ENCODE results near the gene IDS. TPM values are rescaled to one million over a fixed set of nuclear protein-coding genes. Genes with fewer than 3 reads are reported as not detected.
"Not testable (repeated sequence)": the region's sequence is repeated elsewhere in the genome, so short reads cannot be mapped to it uniquely, and the experiment has no call there.

The IDS gene
- total and polyA plus RNA-seq, 2 donors = 10.3 to 33.5 TPM

GRCh38 chrX:149545545-149546543 is 40.7 kb upstream of the IDS start:
- 98% methylated on average over 20 of the region's 29 CpGs for WGBS
- not testable (repeated sequence) for H3K27ac ChIP-seq (ENCODE audit: low read depth in 1 of 2, low read length in 1 of 2); H3K4me1 ChIP-seq (ENCODE audit: control insufficient read depth in 2 of 2, insufficient read depth in 2 of 2, low read length in 2 of 2); H3K36me3 ChIP-seq (ENCODE audit: control insufficient read depth in 2 of 2, insufficient read depth in 2 of 2, low read length in 1 of 2); H3K27me3 ChIP-seq (ENCODE audit: control insufficient read depth in 2 of 2, insufficient read depth in 1 of 2, low read length in 1 of 2); DNase-seq (ENCODE audit: low read depth in 6 of 9, low spot score in 9 of 9); H3K9me3 ChIP-seq (ENCODE audit: control insufficient read depth in 2 of 2, insufficient read depth in 1 of 2, low read length in 1 of 2); H3K4me3 ChIP-seq (ENCODE audit: low read length in 2 of 2)

- DNase-seq (ENCODE audit: low read depth in 6 of 9, low spot score in 9 of 9) = no peak
- WGBS = 10% methylated on average over 13 of the region's 13 CpGs
- peak overlapping the region; percentile 89 to 99 for H3K27ac ChIP-seq (ENCODE audit: low read depth in 1 of 2, low read length in 1 of 2)
- no peaks in the 10 kb centered on the region for H3K9me3 ChIP-seq (ENCODE audit: control insufficient read depth in 2 of 2, insufficient read depth in 1 of 2, low read length in 1 of 2)
- no peaks in the 10 kb centered on the region for H3K27me3 ChIP-seq (ENCODE audit: control insufficient read depth in 2 of 2, insufficient read depth in 1 of 2, low read length in 1 of 2)
- H3K4me3 ChIP-seq (ENCODE audit: low read length in 2 of 2) = peak overlapping the region; percentile 65 to 66
- H3K4me1 ChIP-seq (ENCODE audit: control insufficient read depth in 2 of 2, insufficient read depth in 2 of 2, low read length in 2 of 2) = peaks cover 0 to 11% of the 10 kb centered on the region in 2 donors
- H3K36me3 ChIP-seq (ENCODE audit: control insufficient read depth in 2 of 2, insufficient read depth in 2 of 2, low read length in 1 of 2) = peaks cover 0 to 3% of the 10 kb centered on the region in 2 donors
Observed at GRCh38 chrX:149541521-149542047, 36.5 kb upstream of the IDS start.

- Histone ChIP-seq H3K36me3 (ENCODE audit: control insufficient read depth in 2 of 2, insufficient read depth in 2 of 2, low read length in 1 of 2) (peaks cover 2 to 7% of the 10 kb centered on the region in 2 donors), H3K27ac (ENCODE audit: low read depth in 1 of 2, low read length in 1 of 2) (peak within 1 kb of the TSS; percentile 97 to 99), H3K4me1 (ENCODE audit: control insufficient read depth in 2 of 2, insufficient read depth in 2 of 2, low read length in 2 of 2) (peaks cover 0 to 11% of the 10 kb centered on the region in 2 donors), H3K4me3 (ENCODE audit: low read length in 2 of 2) (peak within 1 kb of the TSS; percentile 65 to 66), H3K9me3 (ENCODE audit: control insufficient read depth in 2 of 2, insufficient read depth in 1 of 2, low read length in 1 of 2) (no peaks in the 10 kb centered on the region), H3K27me3 (ENCODE audit: control insufficient read depth in 2 of 2, insufficient read depth in 1 of 2, low read length in 1 of 2) (no peaks in the 10 kb centered on the region)
- under 1% methylated on average over 70 of the region's 71 CpGs for WGBS
- DNase-seq (ENCODE audit: low read depth in 6 of 9, low spot score in 9 of 9) = peak; percentile 72 to 95 (median 84)
Observed at GRCh38 chrX:149540621-149541520, 35.8 kb upstream of the IDS start, which contains the start of gene EOLA1. Gene EOLA1 (plus strand): TSS chrX:149541012. CDS start chrX:149545631, 4,619 bp downstream.

- 2% methylated on average over 24 of the region's 24 CpGs for WGBS
- peak; percentile 49 to 91 (median 83) for DNase-seq (ENCODE audit: low read depth in 6 of 9, low spot score in 9 of 9)
Observed at GRCh38 chrX:149540131-149540620, 35.1 kb upstream of the IDS start.

GRCh38 chrX:149539283-149540130 is 34.4 kb upstream of the IDS start:
- WGBS = 2% methylated on average over 33 of the region's 34 CpGs
- Histone ChIP-seq H3K4me1 (ENCODE audit: control insufficient read depth in 2 of 2, insufficient read depth in 2 of 2, low read length in 2 of 2) (peaks cover 0 to 11% of the 10 kb centered on the region in 2 donors), H3K27ac (ENCODE audit: low read depth in 1 of 2, low read length in 1 of 2) (peak overlapping the region; percentile 85 to 91), H3K36me3 (ENCODE audit: control insufficient read depth in 2 of 2, insufficient read depth in 2 of 2, low read length in 1 of 2) (peaks cover 3 to 6% of the 10 kb centered on the region in 2 donors), H3K27me3 (ENCODE audit: control insufficient read depth in 2 of 2, insufficient read depth in 1 of 2, low read length in 1 of 2) (no peaks in the 10 kb centered on the region), H3K9me3 (ENCODE audit: control insufficient read depth in 2 of 2, insufficient read depth in 1 of 2, low read length in 1 of 2) (no peaks in the 10 kb centered on the region), H3K4me3 (ENCODE audit: low read length in 2 of 2) (peak overlapping the region; percentile 53 to 55)
- peak; percentile 62 to 93 (median 83) for DNase-seq (ENCODE audit: low read depth in 6 of 9, low spot score in 9 of 9)

More at GRCh38 chrX:149540131-149540620, 35.1 kb upstream of the IDS start:
- Histone ChIP-seq H3K27me3 (ENCODE audit: control insufficient read depth in 2 of 2, insufficient read depth in 1 of 2, low read length in 1 of 2) (no peaks in the 10 kb centered on the region), H3K36me3 (ENCODE audit: control insufficient read depth in 2 of 2, insufficient read depth in 2 of 2, low read length in 1 of 2) (peaks cover 3 to 6% of the 10 kb centered on the region in 2 donors), H3K4me1 (ENCODE audit: control insufficient read depth in 2 of 2, insufficient read depth in 2 of 2, low read length in 2 of 2) (peaks cover 0 to 11% of the 10 kb centered on the region in 2 donors), H3K27ac (ENCODE audit: low read depth in 1 of 2, low read length in 1 of 2) (peak overlapping the region; percentile 97 to 99), H3K4me3 (ENCODE audit: low read length in 2 of 2) (peak overlapping the region; percentile 65 to 66), H3K9me3 (ENCODE audit: control insufficient read depth in 2 of 2, insufficient read depth in 1 of 2, low read length in 1 of 2) (no peaks in the 10 kb centered on the region)

- H3K27me3 ChIP-seq (ENCODE audit: control insufficient read depth in 2 of 2, insufficient read depth in 1 of 2, low read length in 1 of 2); H3K4me3 ChIP-seq (ENCODE audit: low read length in 2 of 2); DNase-seq (ENCODE audit: low read depth in 6 of 9, low spot score in 9 of 9); H3K9me3 ChIP-seq (ENCODE audit: control insufficient read depth in 2 of 2, insufficient read depth in 1 of 2, low read length in 1 of 2); H3K27ac ChIP-seq (ENCODE audit: low read depth in 1 of 2, low read length in 1 of 2); H3K36me3 ChIP-seq (ENCODE audit: control insufficient read depth in 2 of 2, insufficient read depth in 2 of 2, low read length in 1 of 2): not testable (repeated sequence)
- H3K4me1 ChIP-seq (ENCODE audit: control insufficient read depth in 2 of 2, insufficient read depth in 2 of 2, low read length in 2 of 2) = peaks cover 0 to 11% of the 10 kb centered on the region in 2 donors
- 93% methylated on average over 8 of the region's 11 CpGs for whole genome bisulfite sequencing
Observed at GRCh38 chrX:149537474-149537873, 32.4 kb upstream of the IDS start.

GRCh38 chrX:149534926-149535602 is 30.0 kb upstream of the IDS start:
- H3K4me1 ChIP-seq (ENCODE audit: control insufficient read depth in 2 of 2, insufficient read depth in 2 of 2, low read length in 2 of 2); H3K4me3 ChIP-seq (ENCODE audit: low read length in 2 of 2); DNase-seq (ENCODE audit: low read depth in 6 of 9, low spot score in 9 of 9); H3K27me3 ChIP-seq (ENCODE audit: control insufficient read depth in 2 of 2, insufficient read depth in 1 of 2, low read length in 1 of 2); H3K9me3 ChIP-seq (ENCODE audit: control insufficient read depth in 2 of 2, insufficient read depth in 1 of 2, low read length in 1 of 2); H3K27ac ChIP-seq (ENCODE audit: low read depth in 1 of 2, low read length in 1 of 2); H3K36me3 ChIP-seq (ENCODE audit: control insufficient read depth in 2 of 2, insufficient read depth in 2 of 2, low read length in 1 of 2): not testable (repeated sequence)
- WGBS = 95% methylated on average over 3 of the region's 3 CpGs

Data from thymus (tissue), 11 donors.